G401.6 (cell line): ENCODE measurements around the gene ADSS1.

Experiments
- FAIRE-seq: peaks from 2 replicates; lab custom pipeline; 2012; peaks lifted over from hg19 to GRCh38; lab: Jason Lieb, UNC

Gene ADSS1

GRCh38 chr14:104784218-104784568 is 60.2 kb downstream of the ADSS1 start:
- FAIRE-seq, result no peak

DNA sequence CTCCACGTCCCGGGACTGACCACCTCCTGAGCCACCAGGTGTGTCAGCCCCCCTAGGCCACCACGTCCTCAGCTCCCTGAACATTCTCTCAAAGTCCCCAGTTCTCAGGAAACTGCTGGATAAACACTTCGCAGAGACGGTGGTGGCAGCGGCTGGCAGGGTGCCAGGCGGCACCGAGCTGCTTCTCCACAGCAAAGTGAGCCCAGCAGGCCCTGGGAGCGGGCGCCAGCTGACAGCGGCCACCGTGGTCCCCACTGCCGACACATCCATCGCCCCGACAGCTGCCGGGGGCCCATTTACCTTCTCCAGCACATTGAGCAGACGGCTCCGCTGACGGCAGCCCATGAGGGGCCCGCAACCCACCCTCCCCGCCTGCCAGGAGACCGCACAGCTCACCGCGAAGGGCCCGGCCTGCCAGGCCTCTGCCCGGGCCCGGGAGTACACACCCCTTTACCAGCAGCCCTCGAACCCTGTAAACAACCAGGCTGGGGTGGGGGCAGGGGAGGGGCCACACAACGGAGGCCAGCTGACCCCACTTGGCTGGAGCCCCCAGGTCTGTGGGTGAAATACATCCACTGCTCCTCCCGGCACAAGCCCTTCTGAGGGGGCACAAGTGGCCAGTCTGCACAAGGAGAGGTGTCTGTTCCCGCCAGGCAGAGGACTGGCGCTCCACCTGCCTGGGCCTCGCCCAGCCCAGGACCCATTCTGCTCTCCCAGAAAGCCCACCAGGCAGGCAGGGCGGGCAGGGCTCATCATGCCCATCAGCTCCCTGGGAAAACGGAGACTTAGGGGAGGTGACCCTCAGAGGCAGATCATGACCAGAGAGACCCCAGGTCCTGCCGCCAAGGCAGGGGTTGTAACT is 61.0 kb downstream of the ADSS1 start:
- no peak for FAIRE-seq

GRCh38 chr14:104785708-104786080 is 61.7 kb downstream of the ADSS1 start:
- FAIRE-seq, result no peak

- no peak for FAIRE-seq
These were observed 62.1 kb downstream of the ADSS1 start for GRCh38 chr14:104786091-104786586.

DNA sequence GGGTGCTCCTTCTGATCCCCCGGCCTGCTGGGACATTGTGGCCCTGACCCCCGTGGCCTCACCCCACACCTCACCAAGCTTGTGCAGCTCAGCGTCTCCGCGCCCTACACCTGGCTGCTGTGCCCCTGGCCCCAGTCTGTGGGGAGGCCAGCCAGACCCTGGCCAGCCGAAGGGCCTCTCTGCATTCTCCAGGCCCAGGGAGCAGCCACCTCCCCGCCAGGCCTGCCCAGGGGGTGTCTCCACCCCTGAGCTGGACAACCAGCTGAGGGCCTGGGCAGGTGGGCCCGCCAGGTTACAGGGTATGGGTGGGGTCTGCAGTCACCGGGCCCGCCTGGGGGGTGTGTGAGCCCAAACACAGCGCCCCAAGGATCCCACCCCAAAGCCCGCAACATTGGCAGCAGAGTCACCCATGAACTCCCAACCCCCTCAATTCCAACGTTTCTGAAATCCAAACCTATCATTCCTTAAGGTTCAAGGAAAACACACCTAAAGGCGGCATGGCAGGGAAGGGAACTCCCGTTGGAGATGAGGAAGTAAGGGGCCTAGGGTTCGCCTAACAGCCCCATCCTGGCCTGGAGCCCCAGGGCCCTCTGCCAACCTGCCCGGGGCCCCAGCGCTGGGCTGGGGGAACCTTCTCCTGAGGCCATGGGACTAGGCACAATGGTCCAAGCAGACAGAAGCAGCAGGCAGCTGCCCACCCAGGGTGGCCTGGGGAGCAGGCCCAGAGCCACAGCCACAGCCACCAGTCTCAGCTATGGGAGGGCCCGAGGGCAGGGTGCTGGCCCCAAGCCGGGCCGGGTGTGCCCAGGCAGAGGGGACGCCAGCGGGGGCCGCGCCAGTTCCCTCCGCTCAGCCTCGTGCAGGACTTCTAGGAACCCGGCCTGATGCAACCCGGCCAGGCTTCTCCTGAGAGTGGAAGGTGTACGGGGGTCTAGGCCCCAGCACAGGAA is 63.0 kb downstream of the ADSS1 start:
- FAIRE-seq, result no peak

GRCh38 chr14:104787736-104788135 is 63.7 kb downstream of the ADSS1 start:
- FAIRE-seq, result no peak

- FAIRE-seq, result no peak
These were observed 64.3 kb downstream of the ADSS1 start for GRCh38 chr14:104788161-104788818.

DNA sequence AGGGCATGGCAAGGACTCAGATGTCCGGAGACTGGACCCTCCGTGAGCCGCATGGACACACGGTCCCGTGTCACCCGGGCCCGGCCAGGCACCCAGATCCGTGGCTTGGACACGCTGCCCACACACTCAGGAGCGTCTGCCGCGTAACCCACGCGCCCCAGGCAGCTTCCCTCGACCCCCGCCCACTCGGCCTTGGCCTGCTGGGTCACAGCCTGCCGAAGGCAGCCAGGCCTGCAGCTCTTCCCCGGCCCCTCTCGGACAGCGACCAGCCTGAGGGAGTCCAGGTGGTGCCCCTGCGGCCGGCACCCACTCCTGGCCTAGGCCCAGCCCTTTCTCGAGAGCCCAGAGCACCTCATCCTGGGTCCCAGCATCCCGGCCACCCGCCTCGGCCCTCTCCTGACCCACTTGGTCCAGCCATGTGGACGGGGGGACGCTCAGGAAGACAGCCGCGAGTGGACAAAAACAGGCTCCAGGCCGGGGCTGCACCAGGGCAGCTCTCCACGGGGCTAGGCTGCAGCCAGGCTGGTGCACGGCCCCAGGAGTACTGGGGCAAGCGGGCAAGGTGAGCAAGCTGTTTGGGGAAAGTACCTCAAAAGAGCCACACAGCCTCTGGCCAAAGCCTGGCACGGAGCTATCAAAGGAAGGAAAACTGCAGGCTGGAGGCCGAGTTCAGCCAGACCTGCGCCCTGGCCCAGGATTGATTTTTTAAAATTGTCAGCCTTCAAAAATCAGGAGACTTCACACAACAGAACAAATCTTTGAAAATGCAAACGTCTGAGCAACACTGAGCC is 65.0 kb downstream of the ADSS1 start:
- no peak for FAIRE-seq

- no peak for FAIRE-seq
These were observed 66.0 kb downstream of the ADSS1 start for GRCh38 chr14:104789752-104790743.

GRCh38 chr14:104791425-104791824 is 67.4 kb downstream of the ADSS1 start:
- FAIRE-seq, result no peak

DNA sequence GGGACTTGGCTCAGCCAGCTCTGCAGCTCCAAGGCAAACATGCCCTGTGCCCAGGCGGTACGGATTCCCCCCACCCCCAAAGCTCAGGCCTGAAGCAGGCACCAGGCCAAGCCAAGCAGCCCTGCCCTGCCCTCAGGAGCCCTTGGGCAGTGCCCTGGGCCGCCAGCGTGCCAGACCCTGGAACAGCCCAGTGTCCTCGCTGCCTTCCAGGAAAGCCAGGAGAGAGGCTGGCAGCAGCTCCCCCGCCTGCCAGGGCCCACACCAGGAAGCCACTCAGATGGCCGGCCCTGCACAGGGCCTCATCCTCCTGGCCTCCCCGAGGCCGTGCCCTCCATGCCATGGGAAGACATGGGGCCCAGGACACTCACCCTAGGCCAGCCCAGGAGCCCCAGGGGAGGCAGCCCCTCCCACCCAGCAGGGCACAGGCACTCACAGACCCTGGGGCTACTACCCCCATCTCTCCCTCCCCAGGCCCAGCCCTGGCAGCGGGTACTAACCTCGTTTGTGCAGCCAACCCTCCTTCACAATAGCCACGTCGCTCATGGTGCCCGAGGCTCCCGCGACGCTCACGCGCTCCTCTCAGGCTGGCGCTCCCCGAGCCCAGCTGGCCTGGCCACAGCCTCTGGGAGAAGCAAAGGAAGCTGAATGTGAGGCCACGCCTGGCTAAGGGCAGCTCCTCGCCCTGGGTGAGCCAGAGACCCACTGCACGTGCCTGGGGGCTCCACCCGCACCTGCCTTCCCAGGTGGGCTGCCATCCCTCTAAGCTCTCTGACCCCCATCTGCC is 68.3 kb downstream of the ADSS1 start:
- no peak for FAIRE-seq

DNA sequence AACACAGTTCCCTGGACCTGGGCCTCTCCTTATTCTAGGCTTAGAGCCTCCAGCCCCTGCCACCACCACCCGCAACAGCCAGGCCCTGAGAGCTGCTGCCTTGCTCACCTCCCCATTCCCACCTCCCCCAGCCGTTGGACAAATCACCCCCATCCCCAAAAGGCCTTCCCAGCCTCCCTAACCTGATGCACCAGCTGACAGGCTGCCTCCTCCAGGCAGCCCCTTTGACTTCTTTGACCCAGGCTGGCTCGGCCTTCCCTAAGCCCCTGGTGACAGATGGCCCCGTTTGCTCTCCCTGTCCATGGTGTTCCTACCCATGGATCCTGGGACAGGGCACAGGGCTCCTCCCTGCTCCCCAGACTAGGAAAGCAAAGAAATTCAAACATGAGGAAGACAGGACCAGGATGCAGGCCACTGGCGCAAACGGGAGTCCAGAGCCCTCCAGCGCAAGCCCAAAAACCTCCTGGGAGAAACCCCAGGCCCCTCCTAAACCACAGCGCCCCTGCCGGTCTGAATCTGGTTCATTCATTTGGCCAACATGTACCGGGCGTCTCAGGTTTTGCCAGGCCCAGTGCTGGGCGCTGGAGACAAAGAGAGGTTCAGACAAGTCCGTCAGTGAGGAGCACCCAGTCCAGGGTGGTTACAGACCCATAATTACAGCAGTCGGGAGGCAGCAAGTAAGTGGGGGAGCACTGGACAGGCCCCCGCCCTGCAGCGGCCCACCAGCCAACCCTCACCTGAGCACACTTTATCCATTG is 69.1 kb downstream of the ADSS1 start:
- FAIRE-seq, result no peak

DNA sequence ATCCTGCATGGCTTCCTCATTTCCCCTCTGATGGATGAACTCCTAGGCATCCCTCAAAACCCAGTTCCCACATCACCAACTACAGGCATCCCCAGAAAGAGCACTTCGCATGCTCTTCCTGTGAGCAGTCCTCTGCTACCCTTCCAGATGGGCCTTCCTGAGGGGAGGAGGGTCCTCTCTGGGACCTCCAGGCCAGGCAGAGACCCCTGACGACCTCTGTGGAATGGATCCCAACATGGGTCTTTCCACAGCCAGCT is 69.6 kb downstream of the ADSS1 start:
- FAIRE-seq, result no peak

DNA sequence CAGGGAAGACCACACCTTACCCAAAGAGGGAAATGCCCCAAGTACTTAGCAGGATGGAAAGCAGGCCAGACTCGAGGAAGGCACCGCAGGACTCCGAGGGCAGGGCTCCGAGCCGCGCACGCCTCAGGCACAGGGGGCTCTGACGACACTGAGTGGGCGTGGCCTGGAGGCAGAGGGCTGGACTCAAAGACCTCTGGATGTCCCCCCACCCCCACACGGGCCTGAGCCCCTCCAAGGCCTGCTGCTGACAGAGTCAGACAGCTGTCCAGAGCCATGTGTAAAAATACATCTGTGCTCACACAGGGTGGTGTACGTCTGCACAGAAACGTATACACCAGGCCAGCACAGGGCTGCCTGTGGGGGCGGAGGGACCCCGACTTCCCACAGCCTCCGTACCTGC is 70.1 kb downstream of the ADSS1 start:
- peak; percentile 89 for FAIRE-seq

DNA sequence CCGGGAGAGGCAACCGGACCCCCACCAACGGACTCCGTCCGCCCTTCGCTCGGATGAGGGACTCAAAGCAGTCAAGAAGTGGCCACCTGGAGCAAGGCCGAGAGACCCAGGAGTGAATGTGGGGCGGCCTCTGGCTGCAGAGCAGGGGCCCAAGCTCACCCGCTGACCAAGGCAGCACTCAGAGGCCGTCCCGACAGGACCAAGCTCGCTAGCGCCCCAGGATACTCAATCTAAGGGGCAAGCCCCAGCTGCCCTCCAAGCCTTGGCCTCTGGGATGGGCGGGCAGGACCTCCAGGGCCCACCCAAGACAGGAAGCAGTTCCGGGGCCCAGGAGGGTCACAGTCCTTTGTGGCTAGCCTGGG is 70.6 kb downstream of the ADSS1 start:
- no peak for FAIRE-seq

- FAIRE-seq, result no peak
These were observed 71.2 kb downstream of the ADSS1 start, which contains the start of gene AKT1 for GRCh38 chr14:104794993-104795780. AKT1 (minus strand) TSS chr14:104795748; CDS start chr14:104792643, 3,105 bp downstream.

GRCh38 chr14:104795781-104796686 is 72.0 kb downstream of the ADSS1 start:
- no peak for FAIRE-seq
